Ramos (cell line): ENCODE measurements around the gene MOB3C.

Experiments
- in situ Hi-C: fragments of 300-500 bp; cut with MboI; formaldehyde crosslinking; loops from one replicate; pipeline ENCODE4 v1.14.3; 2022; ENCODE audit warnings: low sequenced_read_pairs; ENCODE audit not compliant: unreplicated experiment

MOB3C gene

GRCh38 chr1:46607345-46608130 lies 9.1 kb downstream of the MOB3C start:
- in situ Hi-C loops, result no loop called here

- in situ Hi-C loops, result no loop called here
Measured at GRCh38 chr1:46606255-46606965, 10.2 kb downstream of the MOB3C start.

GRCh38 chr1:46605232-46605631 lies 11.4 kb downstream of the MOB3C start:
- in situ Hi-C loops, result no loop called here

- in situ Hi-C loops, result no loop called here
Measured at GRCh38 chr1:46603858-46604549, 12.6 kb downstream of the MOB3C start, which contains the start of gene MKNK1. Gene MKNK1, minus strand, starts transcription at chr1:46604268. Its CDS starts 20,941 bp downstream, at chr1:46583327.

GRCh38 chr1:46603481-46603857 lies 13.1 kb downstream of the MOB3C start:
- in situ Hi-C loops, result no loop called here

- in situ Hi-C loops, result no loop called here
Measured at GRCh38 chr1:46601257-46602007, 15.2 kb downstream of the MOB3C start.

- in situ Hi-C loops, result no loop called here
Measured at GRCh38 chr1:46599059-46599970, 17.3 kb downstream of the MOB3C start.

- in situ Hi-C loops, result no loop called here
Measured at GRCh38 chr1:46596846-46597245, 19.8 kb downstream of the MOB3C start.

GRCh38 chr1:46596036-46596435 lies 20.6 kb downstream of the MOB3C start:
- in situ Hi-C loops, result no loop called here

GRCh38 chr1:46595127-46595526 lies 21.5 kb downstream of the MOB3C start:
- in situ Hi-C loops, result no loop called here

- in situ Hi-C loops, result no loop called here
Measured at GRCh38 chr1:46594063-46594462, 22.5 kb downstream of the MOB3C start.

GRCh38 chr1:46592823-46593222 lies 23.8 kb downstream of the MOB3C start:
- in situ Hi-C loops, result no loop called here

- in situ Hi-C loops, result no loop called here
Measured at GRCh38 chr1:46589529-46589928, 27.1 kb downstream of the MOB3C start.

GRCh38 chr1:46587069-46587468 lies 29.5 kb downstream of the MOB3C start:
- in situ Hi-C loops, result no loop called here

GRCh38 chr1:46585312-46585938 lies 31.2 kb downstream of the MOB3C start:
- in situ Hi-C loops, result no loop called here

GRCh38 chr1:46583494-46583893 lies 33.1 kb downstream of the MOB3C start:
- in situ Hi-C loops, result no loop called here

GRCh38 chr1:46582972-46583371 lies 33.6 kb downstream of the MOB3C start:
- in situ Hi-C loops, result no loop called here

GRCh38 chr1:46581681-46582455 lies 34.7 kb downstream of the MOB3C start:
- in situ Hi-C loops, result no loop called here
